ACC112 (cell line): ENCODE results near the gene AP3B2.

Experiments used
- H2AFZ ChIP-seq: fragments of 200-600 bp; sonication (generic); one replicate; pipeline ENCODE4 v1.6.0; 2017; ENCODE audit warnings: antibody characterized with exemption, low read length; ENCODE audit not compliant: unreplicated experiment
- H3K27ac ChIP-seq: fragments of 200-600 bp; sonication (generic); 2 replicates; pipeline ENCODE4 v1.5.1; 2014; ENCODE audit warnings: low read depth, mild to moderate bottlenecking, antibody characterized with exemption, low read length, moderate library complexity
- H3K27me3 ChIP-seq: fragments of 200-600 bp; sonication (generic); 2 replicates; pipeline ENCODE4 v1.6.1; 2014; ENCODE audit warnings: mild to moderate bottlenecking, antibody characterized with exemption, low read length, moderate library complexity, mixed read lengths; ENCODE audit not compliant: insufficient read depth
- H3K36me3 ChIP-seq: fragments of 200-600 bp; sonication (generic); 2 replicates; pipeline ENCODE4 v1.6.1; 2016; ENCODE audit warnings: mild to moderate bottlenecking, antibody characterized with exemption, low read length, moderate library complexity, mixed read lengths; ENCODE audit not compliant: insufficient read depth
- H3K4me1 ChIP-seq: fragments of 200-600 bp; sonication (generic); one replicate; pipeline ENCODE4 v1.6.1; 2016; ENCODE audit warnings: low read length, mixed read lengths; ENCODE audit not compliant: insufficient read depth, unreplicated experiment, control insufficient read depth
- H3K4me3 ChIP-seq: fragments of 200-600 bp; sonication (generic); 2 replicates; pipeline ENCODE4 v1.5.1; 2014; ENCODE audit warnings: mild to moderate bottlenecking, low read depth, low read length
- H3K79me2 ChIP-seq: fragments of 200-600 bp; sonication (generic); one replicate; pipeline ENCODE4 v1.6.0; 2016; ENCODE audit warnings: low read length; ENCODE audit not compliant: control insufficient read depth, unreplicated experiment, insufficient read depth

The AP3B2 gene

DNA sequence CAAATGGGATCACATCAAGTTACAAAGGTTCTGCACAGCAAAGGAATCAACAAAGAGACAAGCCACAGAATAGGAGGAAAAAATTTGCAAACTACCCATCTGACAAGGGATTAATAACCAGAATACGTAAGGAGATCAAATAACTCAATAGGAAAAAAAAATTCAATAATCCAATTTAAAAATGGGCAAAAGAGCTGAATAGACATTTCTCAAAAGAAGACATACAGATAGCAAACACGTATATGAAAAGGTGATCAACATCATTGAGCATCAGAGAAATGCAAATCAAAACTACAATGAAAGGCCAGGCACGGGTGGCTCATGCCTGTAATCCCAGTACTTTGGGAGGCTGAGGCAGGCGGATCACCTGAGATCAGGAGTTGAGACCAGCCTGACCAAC, 39.0 kb downstream of the AP3B2 start:
- Histone ChIP-seq H3K4me3 (no peak overlapping the region), H3K79me2 (no peaks in the 10 kb centered on the region), H3K27me3 (peaks cover 49% of the 10 kb centered on the region), H3K4me1 (no peaks in the 10 kb centered on the region), H3K27ac (no peak overlapping the region), H3K36me3 (no peaks in the 10 kb centered on the region), H2AFZ (no peak overlapping the region)

- no peaks in the 10 kb centered on the region for H3K79me2 ChIP-seq
Measured at GRCh38 chr15:82666606-82667005, 43.1 kb downstream of the AP3B2 start.

DNA sequence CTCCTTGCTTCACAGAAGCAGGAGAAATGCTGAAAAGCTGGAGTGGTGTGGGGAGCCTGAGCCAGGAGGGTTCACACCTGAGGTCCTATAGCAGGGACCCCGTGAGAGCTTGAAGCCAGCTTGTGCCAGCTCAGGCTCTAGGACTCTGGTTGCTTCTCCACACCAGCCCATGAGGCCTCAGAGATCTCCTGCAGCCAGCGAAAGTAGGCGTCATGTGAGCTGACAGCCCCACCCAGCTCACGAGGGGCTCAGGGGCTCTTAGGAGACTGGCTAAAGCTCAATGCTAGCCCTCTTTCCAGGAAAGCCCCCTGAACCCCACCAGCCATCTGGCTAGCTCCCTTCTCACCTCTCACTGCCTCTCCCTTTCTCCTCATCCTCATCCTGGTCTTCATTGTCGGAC, 45.7 kb downstream of the AP3B2 start:
- Histone ChIP-seq H3K36me3 (no peaks in the 10 kb centered on the region), H2AFZ (no peak overlapping the region), H3K4me3 (no peak overlapping the region), H3K27me3 (peaks cover 91% of the 10 kb centered on the region), H3K27ac (no peak overlapping the region), H3K79me2 (no peaks in the 10 kb centered on the region), H3K4me1 (no peaks in the 10 kb centered on the region)

More at GRCh38 chr15:82666606-82667005, 43.1 kb downstream of the AP3B2 start:
- Histone ChIP-seq H2AFZ (no peak overlapping the region), H3K4me1 (no peaks in the 10 kb centered on the region), H3K36me3 (no peaks in the 10 kb centered on the region), H3K4me3 (no peak overlapping the region), H3K27ac (no peak overlapping the region), H3K27me3 (peaks cover 76% of the 10 kb centered on the region)

DNA sequence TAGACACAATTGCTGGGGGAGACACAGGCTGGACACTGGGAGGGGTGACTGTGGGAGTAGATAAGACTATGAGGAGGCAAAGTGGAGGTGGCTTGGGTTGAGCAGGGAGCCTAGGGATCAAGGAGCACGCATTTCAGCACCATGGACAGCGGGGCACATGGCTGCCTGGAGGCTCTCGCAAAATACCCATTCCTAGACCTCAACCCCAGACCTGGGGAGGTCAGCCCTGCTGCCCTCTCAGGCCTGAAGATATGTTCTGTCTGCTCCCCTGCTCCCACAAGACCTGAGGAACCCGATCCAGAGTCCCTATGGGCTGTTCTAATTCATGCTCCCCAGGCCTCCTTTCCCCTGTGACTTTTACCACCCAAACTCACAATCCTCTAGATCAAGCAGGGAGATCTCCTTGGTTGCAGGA, 46.5 kb downstream of the AP3B2 start:
- Histone ChIP-seq H2AFZ (no peak overlapping the region), H3K79me2 (no peaks in the 10 kb centered on the region), H3K4me3 (no peak overlapping the region), H3K36me3 (no peaks in the 10 kb centered on the region), H3K27ac (no peak overlapping the region), H3K27me3 (peaks cover 88% of the 10 kb centered on the region), H3K4me1 (no peaks in the 10 kb centered on the region)

- H3K27ac ChIP-seq: no peak overlapping the region
- no peaks in the 10 kb centered on the region for H3K36me3 ChIP-seq
- H3K4me3 ChIP-seq: no peak overlapping the region
- H3K4me1 ChIP-seq: no peaks in the 10 kb centered on the region
- H3K27me3 ChIP-seq: peaks cover 88% of the 10 kb centered on the region
- H3K79me2 ChIP-seq: no peaks in the 10 kb centered on the region
- no peak overlapping the region for H2AFZ ChIP-seq
Measured at GRCh38 chr15:82662641-82663040, 47.0 kb downstream of the AP3B2 start.

- no peak overlapping the region for H2AFZ ChIP-seq
- no peak overlapping the region for H3K4me3 ChIP-seq
- no peaks in the 10 kb centered on the region for H3K36me3 ChIP-seq
- no peaks in the 10 kb centered on the region for H3K79me2 ChIP-seq
- H3K27ac ChIP-seq: no peak overlapping the region
- peaks cover 84% of the 10 kb centered on the region for H3K27me3 ChIP-seq
- H3K4me1 ChIP-seq: no peaks in the 10 kb centered on the region
Measured at GRCh38 chr15:82660378-82660777, 49.3 kb downstream of the AP3B2 start.

DNA sequence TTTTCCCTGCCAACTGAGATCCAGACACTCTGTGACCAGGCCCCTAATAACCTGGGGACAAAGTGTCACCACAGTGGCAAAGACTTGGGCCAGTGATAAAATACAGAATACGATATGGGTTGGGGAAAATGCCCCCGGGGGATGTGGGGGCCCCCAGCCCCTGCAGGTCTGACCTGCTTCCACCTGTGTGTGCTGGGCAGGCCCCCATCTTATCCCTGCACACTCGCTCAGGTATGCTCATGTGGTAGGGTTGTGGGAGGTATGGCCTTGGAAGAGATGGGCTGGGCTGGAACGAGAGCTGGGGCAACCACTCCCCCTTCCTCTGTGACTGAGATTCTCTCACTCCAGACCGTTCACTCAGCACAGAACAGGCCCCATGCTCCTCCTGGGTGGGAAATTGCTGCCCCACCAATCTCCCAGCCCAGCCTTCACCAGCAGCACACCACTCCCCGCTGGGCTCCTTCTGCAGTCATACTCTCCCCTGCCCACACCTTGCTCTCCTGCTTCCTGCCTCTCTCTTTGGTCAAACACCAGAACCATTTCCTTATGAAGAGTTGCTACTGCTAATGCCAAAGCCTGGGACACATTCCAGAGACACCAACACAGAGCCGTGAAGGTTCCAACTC, 52.9 kb downstream of the AP3B2 start:
- no peak overlapping the region for H2AFZ ChIP-seq
- no peaks in the 10 kb centered on the region for H3K4me1 ChIP-seq
- H3K79me2 ChIP-seq: no peaks in the 10 kb centered on the region
- H3K4me3 ChIP-seq: no peak overlapping the region
- peaks cover 62% of the 10 kb centered on the region for H3K27me3 ChIP-seq
- H3K27ac ChIP-seq: no peak overlapping the region
- H3K36me3 ChIP-seq: no peaks in the 10 kb centered on the region

GRCh38 chr15:82655606-82656005, 54.1 kb downstream of the AP3B2 start:
- Histone ChIP-seq H3K4me3 (no peak overlapping the region), H3K4me1 (no peaks in the 10 kb centered on the region), H2AFZ (no peak overlapping the region), H3K79me2 (no peaks in the 10 kb centered on the region), H3K27me3 (peaks cover 50% of the 10 kb centered on the region), H3K36me3 (no peaks in the 10 kb centered on the region), H3K27ac (no peak overlapping the region)

GRCh38 chr15:82653483-82654168, 56.0 kb downstream of the AP3B2 start:
- H3K36me3 ChIP-seq: no peaks in the 10 kb centered on the region
- H3K4me3 ChIP-seq: no peak overlapping the region
- H3K27ac ChIP-seq: no peak overlapping the region
- H3K4me1 ChIP-seq: no peaks in the 10 kb centered on the region
- no peaks in the 10 kb centered on the region for H3K79me2 ChIP-seq
- no peak overlapping the region for H2AFZ ChIP-seq
- peaks cover 38% of the 10 kb centered on the region for H3K27me3 ChIP-seq

DNA sequence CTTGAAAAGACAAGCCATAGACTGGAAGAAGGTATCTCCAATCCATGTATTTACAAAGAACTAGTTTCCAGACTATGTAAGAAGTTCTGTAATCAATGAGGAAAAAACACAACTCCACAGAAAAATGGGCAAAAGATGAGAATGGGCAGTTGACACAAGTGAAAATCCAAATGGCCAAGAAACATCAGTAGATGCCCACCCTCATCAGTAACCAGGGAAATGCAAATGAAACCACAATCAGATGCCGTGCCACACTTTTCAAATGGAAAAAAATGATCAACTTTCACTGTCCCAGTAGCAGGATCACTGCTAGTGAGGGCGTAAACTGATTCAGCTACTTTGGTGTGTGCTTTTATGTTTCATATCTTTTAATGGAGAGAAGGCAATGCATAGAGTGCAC, 58.0 kb downstream of the AP3B2 start:
- H3K27me3 ChIP-seq: peaks cover 29% of the 10 kb centered on the region

DNA sequence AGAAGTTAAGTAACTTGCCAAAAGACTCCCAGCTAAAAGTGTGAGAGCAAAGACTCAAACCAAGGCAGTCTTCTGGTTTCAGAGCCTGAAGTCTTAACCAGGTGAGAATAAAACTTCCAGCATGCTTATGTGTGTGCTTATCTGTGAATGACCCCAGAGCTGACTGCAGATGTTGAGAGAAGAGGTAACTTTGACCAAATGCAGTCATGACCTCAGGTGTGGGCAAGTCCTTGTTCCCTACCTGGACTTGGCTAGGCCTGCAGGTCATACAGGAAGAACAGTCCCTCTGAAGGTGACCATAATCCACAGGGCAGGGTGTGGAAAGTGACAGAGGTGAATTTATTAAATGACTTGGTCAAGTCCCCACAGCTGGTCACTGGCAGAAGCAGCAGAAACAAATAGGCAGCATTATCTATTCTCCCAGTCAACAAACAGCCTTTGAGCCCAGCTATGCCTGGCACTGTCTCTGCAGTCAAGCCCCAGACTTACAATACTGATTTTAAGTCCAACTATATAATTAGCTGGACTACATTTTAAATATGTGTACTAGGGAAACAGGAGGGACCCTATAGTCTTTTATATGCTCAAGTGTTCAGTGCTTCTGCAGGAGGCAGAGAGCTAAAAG, 59.5 kb downstream of the AP3B2 start:
- no peak overlapping the region for H2AFZ ChIP-seq
- no peaks in the 10 kb centered on the region for H3K79me2 ChIP-seq
- H3K4me1 ChIP-seq: peaks cover 12% of the 10 kb centered on the region
- H3K27ac ChIP-seq: no peak overlapping the region
- H3K27me3 ChIP-seq: peaks cover 27% of the 10 kb centered on the region
- H3K4me3 ChIP-seq: no peak overlapping the region
- H3K36me3 ChIP-seq: no peaks in the 10 kb centered on the region

More for the DNA sequence above, 58.0 kb downstream of the AP3B2 start:
- no peak overlapping the region for H2AFZ ChIP-seq
- no peak overlapping the region for H3K4me3 ChIP-seq
- peaks cover 4% of the 10 kb centered on the region for H3K4me1 ChIP-seq
- H3K79me2 ChIP-seq: no peaks in the 10 kb centered on the region
- H3K27ac ChIP-seq: no peak overlapping the region
- no peaks in the 10 kb centered on the region for H3K36me3 ChIP-seq
